ENCODE results near the gene TBATA. TPM values are rescaled to one million over a fixed set of nuclear protein-coding genes. Genes with fewer than 3 reads are reported as not detected.

TBATA gene
- total RNA-seq, 1 donor from 2014 or later = not detected

DNA sequence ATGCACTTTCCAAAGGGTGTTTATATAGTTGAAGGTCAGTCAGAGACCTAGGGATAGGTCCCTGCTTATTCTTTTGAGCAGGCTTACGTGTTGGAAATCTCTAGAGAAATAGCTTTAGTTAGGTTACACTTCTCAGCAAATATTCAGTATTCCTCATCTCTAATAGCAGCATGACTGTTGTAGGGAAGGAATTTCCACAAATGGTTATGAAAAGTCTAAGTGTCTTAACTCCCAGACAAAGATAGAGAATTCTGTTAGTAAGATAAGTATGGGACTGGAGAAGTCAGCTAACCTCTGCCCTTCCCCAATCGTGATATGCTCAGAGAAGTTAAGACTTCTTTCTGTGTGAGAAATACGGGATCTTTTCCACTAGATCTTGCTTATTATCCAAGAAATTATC, 47.0 kb upstream of the TBATA start:
- TF ChIP-seq, protein P1, sequence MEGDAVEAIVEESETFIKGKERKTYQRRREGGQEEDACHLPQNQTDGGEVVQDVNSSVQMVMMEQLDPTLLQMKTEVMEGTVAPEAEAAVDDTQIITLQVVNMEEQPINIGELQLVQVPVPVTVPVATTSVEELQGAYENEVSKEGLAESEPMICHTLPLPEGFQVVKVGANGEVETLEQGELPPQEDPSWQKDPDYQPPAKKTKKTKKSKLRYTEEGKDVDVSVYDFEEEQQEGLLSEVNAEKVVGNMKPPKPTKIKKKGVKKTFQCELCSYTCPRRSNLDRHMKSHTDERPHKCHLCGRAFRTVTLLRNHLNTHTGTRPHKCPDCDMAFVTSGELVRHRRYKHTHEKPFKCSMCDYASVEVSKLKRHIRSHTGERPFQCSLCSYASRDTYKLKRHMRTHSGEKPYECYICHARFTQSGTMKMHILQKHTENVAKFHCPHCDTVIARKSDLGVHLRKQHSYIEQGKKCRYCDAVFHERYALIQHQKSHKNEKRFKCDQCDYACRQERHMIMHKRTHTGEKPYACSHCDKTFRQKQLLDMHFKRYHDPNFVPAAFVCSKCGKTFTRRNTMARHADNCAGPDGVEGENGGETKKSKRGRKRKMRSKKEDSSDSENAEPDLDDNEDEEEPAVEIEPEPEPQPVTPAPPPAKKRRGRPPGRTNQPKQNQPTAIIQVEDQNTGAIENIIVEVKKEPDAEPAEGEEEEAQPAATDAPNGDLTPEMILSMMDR (IDR thresholded peaks at IDR 0.05) = no peak
- Histone ChIP-seq H3K36me3 (no peaks in the 10 kb centered on the region), H3K4me1 (peaks cover 18% of the 10 kb centered on the region), H3K27ac (no peak overlapping the region), H3K4me3 (no peak overlapping the region), H3K9me3 (no peaks in the 10 kb centered on the region), H3K27me3 (no peaks in the 10 kb centered on the region)
- no peak for ATAC-seq
- intact Hi-C loops (cut with DNase I) = no loop called here
- no peak for DNase-seq

DNA sequence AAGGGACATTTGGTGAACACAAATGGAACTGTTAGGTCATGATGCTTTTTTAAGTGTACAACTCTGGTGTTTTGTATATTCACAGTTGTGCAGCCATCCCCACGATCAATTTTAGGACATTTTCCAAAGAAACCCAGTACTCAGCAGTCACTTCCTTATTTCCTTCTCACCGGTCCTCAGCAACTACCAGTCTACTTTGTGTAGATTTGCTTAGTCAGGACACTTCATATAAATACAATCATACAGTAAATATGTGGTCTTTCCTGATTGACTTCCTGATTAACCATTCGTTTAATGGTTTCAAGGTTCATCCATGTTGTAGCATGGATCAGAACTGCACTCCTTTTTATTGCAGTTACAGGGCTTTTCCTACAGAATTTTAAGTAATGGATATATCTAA, 45.0 kb upstream of the TBATA start:
- Histone ChIP-seq H3K4me3 (no peak overlapping the region), H3K9me3 (no peaks in the 10 kb centered on the region), H3K27ac (no peak overlapping the region), H3K27me3 (no peaks in the 10 kb centered on the region), H3K4me1 (peaks cover 23% of the 10 kb centered on the region), H3K36me3 (no peaks in the 10 kb centered on the region)
- DNase-seq (no peak), ATAC-seq (no peak)
- intact Hi-C loops (cut with DNase I) = no loop called here
- TF ChIP-seq, protein P1 (IDR thresholded peaks at IDR 0.05) = no peak

DNA sequence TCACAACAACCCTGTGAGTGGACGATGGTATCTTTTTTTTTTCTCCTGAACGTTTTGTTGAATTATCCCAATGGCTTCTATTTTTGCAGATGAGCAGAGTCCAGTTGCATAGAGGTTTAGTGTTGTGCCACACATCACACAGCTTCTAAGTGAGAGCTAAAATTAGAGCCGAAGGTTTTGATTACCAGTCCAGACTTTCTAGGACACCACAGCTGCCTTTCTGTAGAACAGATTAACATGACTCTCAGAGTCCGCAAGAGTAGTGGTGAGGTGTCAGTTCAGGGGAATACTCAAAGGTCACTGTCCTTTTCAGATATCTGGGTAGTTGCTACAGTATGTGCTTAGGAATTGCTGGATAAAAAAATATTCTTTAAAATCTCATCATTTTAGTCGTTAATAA, 44.4 kb upstream of the TBATA start:
- Histone ChIP-seq H3K36me3 (no peaks in the 10 kb centered on the region), H3K27me3 (no peaks in the 10 kb centered on the region), H3K4me3 (no peak overlapping the region), H3K9me3 (no peaks in the 10 kb centered on the region), H3K4me1 (peaks cover 23% of the 10 kb centered on the region), H3K27ac (no peak overlapping the region)
- DNase-seq (no peak), ATAC-seq (no peak)
- intact Hi-C loops (cut with DNase I) = no loop called here
- TF ChIP-seq, protein P1 (IDR thresholded peaks at IDR 0.05) = no peak

DNA sequence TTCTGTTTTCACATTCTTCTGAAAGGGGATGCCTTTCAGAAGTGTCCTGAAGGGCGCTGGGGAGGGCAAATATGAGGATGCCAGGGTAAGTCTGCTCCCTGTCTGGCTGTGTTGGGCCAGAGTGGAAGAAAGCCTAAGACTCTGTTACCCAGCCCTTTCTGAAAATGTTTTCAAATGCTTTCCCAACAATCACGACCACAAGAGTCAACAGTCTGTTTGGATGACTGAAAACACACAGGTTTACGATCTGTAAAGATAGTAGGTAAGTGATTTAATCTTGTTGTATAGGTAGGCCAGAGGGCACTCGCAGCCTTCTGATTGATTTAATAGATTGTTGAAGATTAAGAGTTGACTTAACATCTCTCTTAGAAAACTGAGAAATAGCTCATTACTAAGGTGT, 43.7 kb upstream of the TBATA start:
- ATAC-seq = no peak
- H3K4me3 ChIP-seq = no peak overlapping the region
- H3K27me3 ChIP-seq = no peaks in the 10 kb centered on the region
- no peak for DNase-seq
- H3K4me1 ChIP-seq = peaks cover 19% of the 10 kb centered on the region
- no peak overlapping the region for H3K27ac ChIP-seq
- no peaks in the 10 kb centered on the region for H3K9me3 ChIP-seq
- no peaks in the 10 kb centered on the region for H3K36me3 ChIP-seq
- intact Hi-C loops (cut with DNase I) = no loop called here
- TF ChIP-seq, protein P1 (IDR thresholded peaks at IDR 0.05) = no peak

DNA sequence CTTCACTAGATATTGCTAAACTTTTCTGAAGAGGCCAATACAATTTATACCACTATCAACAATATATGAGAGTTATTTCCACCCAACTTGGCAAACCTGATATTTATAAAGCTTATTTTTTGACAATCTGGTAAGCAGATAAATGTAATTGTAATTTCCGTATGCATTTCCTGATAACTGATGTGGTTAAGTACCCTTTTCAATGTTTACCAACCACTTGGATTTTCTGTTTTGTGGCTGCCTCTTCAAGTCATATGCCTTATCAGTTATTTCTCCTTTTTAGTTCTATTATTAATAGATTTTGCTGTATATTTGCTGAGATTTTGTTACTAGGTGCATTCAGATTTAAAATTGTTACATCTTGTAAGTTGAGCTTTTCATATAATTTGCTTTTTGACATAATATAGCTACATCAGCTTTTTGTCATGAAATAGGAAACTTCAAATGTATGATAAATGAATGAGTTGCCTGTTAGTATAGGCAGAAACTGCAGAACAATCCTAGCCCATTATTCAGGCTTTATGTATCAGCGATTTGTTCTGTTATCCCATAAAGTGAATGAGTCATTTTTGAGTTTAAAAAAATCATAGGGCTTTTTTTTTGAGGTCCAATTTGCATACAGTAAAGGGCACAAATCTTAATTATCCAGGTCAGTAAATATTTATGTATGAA, 42.0 kb upstream of the TBATA start:
- intact Hi-C loops (cut with DNase I) = no loop called here
- DNase-seq (no peak), ATAC-seq (no peak)
- H3K4me1 ChIP-seq = peaks cover 6% of the 10 kb centered on the region
- no peaks in the 10 kb centered on the region for H3K27me3 ChIP-seq
- H3K4me3 ChIP-seq = no peak overlapping the region
- TF ChIP-seq, protein P1 (IDR thresholded peaks at IDR 0.05) = no peak
- no peaks in the 10 kb centered on the region for H3K9me3 ChIP-seq
- no peak overlapping the region for H3K27ac ChIP-seq
- H3K36me3 ChIP-seq = no peaks in the 10 kb centered on the region

All from upper lobe of right lung (tissue), 1 donor.